Skeletal muscle satellite cell (primary cell): ENCODE results near the gene GFER.
A peak's percentile ranks its signal among the peaks of the same experiment; 100 is the strongest.
"Not testable (repeated sequence)": the region's sequence is repeated elsewhere in the genome, so short reads cannot be mapped to it uniquely, and the experiment has no call there.

ENCODE experiments used
- H3K27me3 ChIP-seq: 2 replicates; pipeline ENCODE4 v1.7.0; 2013; ENCODE audit warnings: low read length; ENCODE audit not compliant: control insufficient read depth, insufficient read depth
- H3K36me3 ChIP-seq: 2 replicates; pipeline ENCODE4 v1.7.0; 2013; ENCODE audit warnings: mild to moderate bottlenecking, control low read depth, low read length; ENCODE audit not compliant: insufficient read depth
- H3K4me1 ChIP-seq: 2 replicates; pipeline ENCODE4 v1.7.0; 2013; ENCODE audit warnings: low read length; ENCODE audit not compliant: control insufficient read depth, insufficient read depth
- H3K4me2 ChIP-seq: 2 replicates; pipeline ENCODE4 v1.7.0; 2013; ENCODE audit warnings: mild to moderate bottlenecking, low read length
- H3K4me3 ChIP-seq: 2 replicates; pipeline ENCODE4 v1.7.0; 2013; ENCODE audit warnings: low read length
- H3K9ac ChIP-seq: 2 replicates; pipeline ENCODE4 v1.7.0; 2013; ENCODE audit warnings: mild to moderate bottlenecking, low read depth, low read length, moderate library complexity
- H3K9me3 ChIP-seq: replicated peaks from 2 replicates; pipeline ENCODE4 v1.7.0; 2013; ENCODE audit warnings: mild to moderate bottlenecking, control low read depth, low read length

GFER gene

GRCh38 chr16:2029350-2029749 lies 45.4 kb downstream of the GFER start:
- H3K9ac ChIP-seq = no peak overlapping the region
- H3K27me3 ChIP-seq = no peaks in the 10 kb centered on the region
- H3K9me3 ChIP-seq = no peaks in the 10 kb centered on the region
- no peak overlapping the region for H3K4me3 ChIP-seq
- H3K4me2 ChIP-seq = no peak overlapping the region
- H3K4me1 ChIP-seq = peaks cover 32% of the 10 kb centered on the region
- H3K36me3 ChIP-seq = peaks cover 4% of the 10 kb centered on the region

- Histone ChIP-seq H3K36me3 (peaks cover 4% of the 10 kb centered on the region), H3K4me3 (no peak overlapping the region), H3K4me2 (no peak overlapping the region), H3K9ac (no peak overlapping the region), H3K27me3 (no peaks in the 10 kb centered on the region), H3K9me3 (no peaks in the 10 kb centered on the region), H3K4me1 (peaks cover 37% of the 10 kb centered on the region)
These were observed 46.0 kb downstream of the GFER start for GRCh38 chr16:2030036-2030435.

- H3K4me2 ChIP-seq = no peak overlapping the region
These were observed 47.1 kb downstream of the GFER start for GRCh38 chr16:2031081-2031577.

GRCh38 chr16:2032285-2033056 lies 48.5 kb downstream of the GFER start:
- Histone ChIP-seq H3K27me3 (no peaks in the 10 kb centered on the region), H3K4me1 (peaks cover 52% of the 10 kb centered on the region), H3K36me3 (peaks cover 18% of the 10 kb centered on the region), H3K9me3 (no peaks in the 10 kb centered on the region), H3K4me2 (peak overlapping the region; percentile 93), H3K9ac (peak overlapping the region; percentile 82), H3K4me3 (peak overlapping the region; percentile 72)

More at GRCh38 chr16:2031081-2031577, 47.1 kb downstream of the GFER start:
- Histone ChIP-seq H3K4me1 (peaks cover 48% of the 10 kb centered on the region), H3K4me3 (no peak overlapping the region), H3K27me3 (no peaks in the 10 kb centered on the region), H3K36me3 (peaks cover 5% of the 10 kb centered on the region), H3K9me3 (no peaks in the 10 kb centered on the region), H3K9ac (no peak overlapping the region)

GRCh38 chr16:2033057-2033908 lies 49.3 kb downstream of the GFER start:
- Histone ChIP-seq H3K9ac (peak overlapping the region; percentile 82), H3K4me3 (peak overlapping the region; percentile 72), H3K27me3 (no peaks in the 10 kb centered on the region), H3K9me3 (no peaks in the 10 kb centered on the region), H3K4me2 (peak overlapping the region; percentile 93), H3K36me3 (peaks cover 19% of the 10 kb centered on the region), H3K4me1 (peaks cover 50% of the 10 kb centered on the region)

GRCh38 chr16:2033909-2034695 lies 50.1 kb downstream of the GFER start:
- not testable (repeated sequence) for H3K27me3 ChIP-seq, H3K9me3 ChIP-seq
- Histone ChIP-seq H3K4me3 (peak overlapping the region; percentile 72), H3K9ac (peak overlapping the region; percentile 82), H3K4me2 (peak overlapping the region; percentile 93), H3K4me1 (peaks cover 56% of the 10 kb centered on the region), H3K36me3 (peaks cover 25% of the 10 kb centered on the region)

- H3K4me1 ChIP-seq = peaks cover 63% of the 10 kb centered on the region
- H3K36me3 ChIP-seq = peaks cover 28% of the 10 kb centered on the region
- H3K4me3 ChIP-seq = peak overlapping the region; percentile 65
- no peaks in the 10 kb centered on the region for H3K9me3 ChIP-seq
- peak overlapping the region; percentile 91 for H3K4me2 ChIP-seq
- peak overlapping the region; percentile 74 for H3K9ac ChIP-seq
- H3K27me3 ChIP-seq = no peaks in the 10 kb centered on the region
These were observed 50.9 kb downstream of the GFER start for GRCh38 chr16:2034696-2035430.

GRCh38 chr16:2035431-2036199 lies 51.6 kb downstream of the GFER start:
- H3K27me3 ChIP-seq = no peaks in the 10 kb centered on the region
- peak overlapping the region; percentile 91 for H3K4me2 ChIP-seq
- peaks cover 71% of the 10 kb centered on the region for H3K4me1 ChIP-seq
- peak overlapping the region; percentile 74 for H3K9ac ChIP-seq
- peak overlapping the region; percentile 65 for H3K4me3 ChIP-seq
- peaks cover 24% of the 10 kb centered on the region for H3K36me3 ChIP-seq
- H3K9me3 ChIP-seq = no peaks in the 10 kb centered on the region

GRCh38 chr16:2036200-2036966 lies 52.4 kb downstream of the GFER start:
- peak overlapping the region; percentile 65 for H3K4me3 ChIP-seq
- peaks cover 24% of the 10 kb centered on the region for H3K36me3 ChIP-seq
- peaks cover 79% of the 10 kb centered on the region for H3K4me1 ChIP-seq
- H3K9me3 ChIP-seq = no peaks in the 10 kb centered on the region
- peak overlapping the region; percentile 91 for H3K4me2 ChIP-seq
- H3K9ac ChIP-seq = peak overlapping the region; percentile 74
- no peaks in the 10 kb centered on the region for H3K27me3 ChIP-seq
